Prostate gland (tissue), 2 donors: ENCODE data around the gene ZNF324. TPM values are rescaled to one million over a fixed set of nuclear protein-coding genes. Genes with fewer than 3 reads are reported as not detected.

Experiments
- DNase-seq: peaks from one replicate; pipeline ENCODE4 v3.0.0-alpha.2; 2019; ENCODE audit warnings: low spot score
- H3K27ac ChIP-seq, 2 donors: fragments of 200-600 bp; sonication (generic); 2 replicates each; pipeline ENCODE4 v1.5.1; 2017 to 2019
- H3K27me3 ChIP-seq: fragments of 200-600 bp; sonication (generic); replicated peaks from 2 replicates; pipeline ENCODE4 v1.5.1; 2019; ENCODE audit not compliant: insufficient read depth
- H3K36me3 ChIP-seq, 2 donors: fragments of 200-600 bp; sonication (generic); 1 replicate in 1 of 2; 2 replicates in 1 of 2; pipeline versions ENCODE4 v1.5.1 to v1.8.1; 2017 to 2019
- H3K4me1 ChIP-seq: fragments of 200-600 bp; sonication (generic); replicated peaks from 2 replicates; pipeline ENCODE4 v1.5.1; 2019
- H3K4me3 ChIP-seq, 2 donors: fragments of 200-600 bp; sonication (generic); 2 replicates each; pipeline ENCODE4 v1.5.1; 2017 to 2019
- H3K9me3 ChIP-seq: fragments of 200-600 bp; sonication (generic); 2 replicates; pipeline ENCODE4 v1.5.1; 2017
- CTCF ChIP-seq, 4 experiments: fragments of 200-600 bp in 2 of 4; fragments of 450-650 bp in 2 of 4; sonication (generic) in 2 of 4; IDR thresholded peaks; 1 replicate in 3 of 4; 2 replicates in 1 of 4; pipeline ENCODE4 v1.5.1; 2016 to 2019; ENCODE audit warnings: antibody characterized with exemption in 4 of 4, mild to moderate bottlenecking in 2 of 4, moderate library complexity in 2 of 4
- POLR2A ChIP-seq: fragments of 450-650 bp; IDR thresholded peaks from one replicate; pipeline ENCODE4 v1.6.1; 2016; ENCODE audit warnings: antibody characterized with exemption, mild to moderate bottlenecking
- POLR2AphosphoS5 ChIP-seq: sonication (generic); formaldehyde crosslinking; IDR thresholded peaks from one replicate; pipeline ENCODE4 v1.6.1; 2017; ENCODE audit warnings: antibody characterized with exemption
- WGBS: methylation state at CpG from one replicate; pipeline ENCODE4 v1.1.5; 2018; 5-methylcytosine and 5-hydroxymethylcytosine counted together
- intact Hi-C: fragments of 100-400 bp; cut with DNase I; formaldehyde crosslinking; loops from one replicate; pipeline ENCODE4 v1.14.2; 2022
- total RNA-seq, 2 donors: library from RNA; depleted of rRNA; stranded (reverse); fragments of >200 nt; gene quantifications; one replicate each; pipeline ENCODE4 v1.1.0, GENCODE V29; 2016

ZNF324 gene
- total RNA-seq, 2 donors from 2014 or later, result 22.9 to 27.1 TPM

- H3K27me3 ChIP-seq, result no peaks in the 10 kb centered on the region
- H3K27ac ChIP-seq, result peak overlapping the region; percentile 78
- H3K4me3 ChIP-seq, result peak overlapping the region in 1 of 2 donors; percentile 41
- no peak for TF ChIP-seq POLR2A
- no peak for TF ChIP-seq POLR2AphosphoS5
- TF ChIP-seq CTCF (IDR thresholded peaks at IDR 0.05), result no peak
- intact Hi-C loops, result no loop called here
- no peak for DNase-seq
- peaks cover 0 to 15% of the 10 kb centered on the region in 2 donors for H3K36me3 ChIP-seq
- H3K9me3 ChIP-seq, result no peaks in the 10 kb centered on the region
- WGBS, result 75% methylated on average over 10 of the region's 10 CpGs
- peaks cover 6% of the 10 kb centered on the region for H3K4me1 ChIP-seq
Observed at GRCh38 chr19:58513213-58513693, 46.4 kb downstream of the ZNF324 start.

- H3K36me3 ChIP-seq, result peaks cover 0 to 15% of the 10 kb centered on the region in 2 donors
- no peaks in the 10 kb centered on the region for H3K27me3 ChIP-seq
- intact Hi-C loops, result no loop called here
- peak overlapping the region; percentile 27 to 41 for H3K4me3 ChIP-seq
- TF ChIP-seq POLR2AphosphoS5 (peak; percentile 72), POLR2A (no peak), CTCF (IDR thresholded peaks at IDR 0.05) (peak; percentile 90 to 98 (median 96))
- DNase-seq, result peak; percentile 80
- H3K27ac ChIP-seq, result peak overlapping the region; percentile 78
- WGBS, result 17% methylated on average over 59 of the region's 66 CpGs
- no peaks in the 10 kb centered on the region for H3K9me3 ChIP-seq
- H3K4me1 ChIP-seq, result peaks cover 10% of the 10 kb centered on the region
Observed at GRCh38 chr19:58513694-58514563, 47.0 kb downstream of the ZNF324 start.

GRCh38 chr19:58514564-58515022, 47.7 kb downstream of the ZNF324 start:
- Histone ChIP-seq H3K9me3 (no peaks in the 10 kb centered on the region), H3K4me1 (peaks cover 10% of the 10 kb centered on the region), H3K4me3 (peak overlapping the region; percentile 27 to 41), H3K27me3 (no peaks in the 10 kb centered on the region), H3K27ac (peak overlapping the region; percentile 78), H3K36me3 (peaks cover 0 to 15% of the 10 kb centered on the region in 2 donors)
- TF ChIP-seq POLR2A, result no peak
- no peak for TF ChIP-seq POLR2AphosphoS5
- no peak for TF ChIP-seq CTCF (IDR thresholded peaks at IDR 0.05)
- WGBS, result 78% methylated on average over 3 of the region's 3 CpGs
- intact Hi-C loops, result no loop called here
- no peak for DNase-seq

DNA sequence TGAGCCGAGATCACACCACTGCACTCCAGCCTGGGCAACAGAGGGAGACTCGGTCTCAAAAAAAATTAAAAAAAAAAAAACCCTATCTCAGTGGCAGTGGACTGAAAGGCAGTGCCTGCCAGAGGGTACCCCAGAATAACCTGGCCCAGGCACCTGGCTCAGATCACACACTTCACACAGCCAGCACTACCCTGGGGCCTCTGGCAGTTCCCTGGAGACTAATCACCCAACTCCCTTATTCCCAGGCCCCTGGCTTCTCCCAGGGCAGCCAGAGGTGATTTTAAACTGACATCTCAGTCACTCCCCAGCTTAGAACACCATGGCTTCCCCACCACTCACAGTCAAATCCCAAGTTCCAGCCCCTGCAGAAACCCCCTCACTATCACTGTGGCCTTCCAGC, 48.4 kb downstream of the ZNF324 start:
- Histone ChIP-seq H3K27me3 (no peaks in the 10 kb centered on the region), H3K9me3 (no peaks in the 10 kb centered on the region), H3K4me1 (peaks cover 10% of the 10 kb centered on the region), H3K36me3 (peaks cover 0 to 15% of the 10 kb centered on the region in 2 donors), H3K27ac (no peak overlapping the region), H3K4me3 (no peak overlapping the region)
- no peak for TF ChIP-seq POLR2A
- no peak for TF ChIP-seq POLR2AphosphoS5
- no peak for TF ChIP-seq CTCF (IDR thresholded peaks at IDR 0.05)
- intact Hi-C loops, result no loop called here
- DNase-seq, result no peak
- WGBS, result 100% methylated on average over 2 of the region's 2 CpGs
